GM19043 (cell line): Measurements from ENCODE around the gene NAA15.
A peak's percentile ranks its signal among the peaks of the same experiment; 100 is the strongest.
"Not testable (repeated sequence)": the region's sequence is repeated elsewhere in the genome, so short reads cannot be mapped to it uniquely, and the experiment has no call there.

Experiments used
- ATAC-seq: cut with Tn5 transposase; IDR thresholded peaks from one replicate; pipeline ENCODE4 v1.9.1; 2021; ENCODE audit warnings: low read depth; ENCODE audit not compliant: unreplicated experiment

NAA15 gene

DNA sequence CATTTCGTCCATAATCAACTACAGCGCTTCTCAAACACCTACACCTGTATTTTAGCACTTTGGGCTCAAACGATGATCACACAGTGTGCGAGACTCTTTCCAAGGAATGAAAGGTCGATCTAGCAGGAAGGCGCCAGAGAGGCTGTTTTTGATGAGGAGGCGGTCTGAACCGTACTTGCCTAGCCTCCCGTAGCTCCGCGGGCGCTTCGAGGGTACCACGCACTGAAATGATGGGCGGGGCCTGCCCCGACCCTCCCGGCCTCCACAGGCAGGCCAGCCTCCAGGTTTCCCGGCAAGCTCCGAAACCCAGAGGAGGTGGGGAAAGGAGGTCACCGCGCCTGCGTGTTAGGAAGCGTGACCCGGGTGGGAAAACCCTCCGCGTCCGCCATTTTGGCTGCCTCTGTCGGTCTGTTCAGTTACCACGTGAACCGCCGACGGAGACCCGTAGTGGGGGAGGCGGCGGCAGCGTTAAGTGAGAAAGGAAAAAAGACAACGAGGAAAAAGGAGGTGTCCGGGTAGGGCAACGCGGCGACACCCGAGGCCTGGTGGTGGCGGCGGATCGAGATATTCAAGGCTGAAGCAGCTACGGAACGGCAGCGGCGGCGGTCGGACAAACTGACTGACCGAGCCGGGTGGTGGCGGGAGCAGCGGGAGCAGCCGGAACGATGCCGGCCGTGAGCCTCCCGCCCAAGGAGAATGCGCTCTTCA lies at the start of gene NAA15:
NAA15 (plus strand) TSS at position 393 of the 708 bp plus-strand sequence; CDS start at position 666, 273 bp downstream.
- ATAC-seq: peak; percentile 80

GRCh38 chr4:139253046-139253445 lies 48.3 kb upstream of the NAA15 start:
- ATAC-seq: no peak

DNA sequence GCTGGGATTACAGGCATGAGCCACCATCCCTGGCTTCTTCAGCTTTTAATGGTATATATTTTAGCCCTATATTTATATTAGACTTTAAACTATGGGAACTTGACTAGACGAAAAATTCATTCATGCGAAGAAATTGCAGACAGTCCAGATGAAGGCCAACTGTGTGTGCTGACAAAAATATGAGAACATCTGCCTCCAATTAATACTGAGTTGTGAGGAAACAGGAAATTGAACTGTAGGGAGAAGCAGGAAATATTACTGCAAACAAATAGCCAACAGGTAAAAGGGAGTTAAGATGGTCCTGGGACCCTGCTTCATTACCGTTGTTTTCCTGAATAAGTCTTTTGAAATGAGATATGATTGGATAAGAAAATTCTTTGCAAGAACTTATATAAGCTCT lies 47.6 kb upstream of the NAA15 start:
- no peak for ATAC-seq

- ATAC-seq: not testable (repeated sequence)
Observed at GRCh38 chr4:139255581-139255980, 45.7 kb upstream of the NAA15 start.

GRCh38 chr4:139256349-139256748 lies 45.0 kb upstream of the NAA15 start:
- no peak for ATAC-seq

- no peak for ATAC-seq
Observed at GRCh38 chr4:139265654-139266053, 35.7 kb upstream of the NAA15 start.

GRCh38 chr4:139266208-139266582 lies 35.1 kb upstream of the NAA15 start:
- ATAC-seq: no peak

- ATAC-seq: peak; percentile 94
Observed at GRCh38 chr4:139266583-139267257, 34.6 kb upstream of the NAA15 start.

- ATAC-seq: no peak
Observed at GRCh38 chr4:139267301-139267700, 34.0 kb upstream of the NAA15 start.

DNA sequence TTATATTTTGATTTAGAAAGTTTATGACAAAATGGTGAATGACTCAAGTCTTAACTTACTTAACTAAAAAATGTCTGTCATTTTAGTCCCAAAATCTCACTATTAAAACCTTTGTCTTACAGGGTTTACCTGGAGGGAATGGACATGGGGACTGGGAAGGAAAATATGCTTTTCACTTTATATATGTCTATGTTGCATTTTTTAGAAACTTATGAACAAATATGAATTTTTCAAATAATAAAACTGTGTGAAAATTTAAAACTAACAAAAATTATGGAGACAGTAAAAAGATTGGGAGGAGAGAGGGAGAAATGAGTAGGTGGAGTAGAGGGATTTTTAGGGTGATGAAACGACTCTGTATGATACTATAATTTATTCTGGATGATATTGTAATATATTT lies 27.5 kb upstream of the NAA15 start:
- no peak for ATAC-seq

- ATAC-seq: no peak
Observed at GRCh38 chr4:139274790-139275189, 26.5 kb upstream of the NAA15 start.

DNA sequence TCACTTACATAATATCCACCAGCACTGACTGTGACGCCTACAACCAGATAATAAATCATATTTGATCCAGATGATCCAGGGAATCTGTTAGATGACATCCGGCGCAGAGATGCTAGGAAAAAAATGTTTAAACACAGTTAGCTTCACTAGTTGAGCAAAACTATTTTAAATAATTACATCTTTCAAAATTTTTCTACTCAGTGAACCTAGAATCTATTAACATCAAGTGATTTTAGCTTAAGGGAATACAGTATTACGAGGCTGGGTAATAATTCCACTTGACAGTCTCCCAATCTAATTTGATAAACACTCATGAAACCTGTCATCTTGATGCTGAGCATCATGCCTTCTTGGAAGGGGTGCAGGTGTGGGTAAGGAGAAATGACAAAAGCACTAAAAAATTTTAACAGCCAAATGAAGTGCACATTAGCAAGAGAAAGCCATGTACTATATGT lies 26.0 kb upstream of the NAA15 start:
- no peak for ATAC-seq

GRCh38 chr4:139278485-139278884 lies 22.8 kb upstream of the NAA15 start:
- no peak for ATAC-seq

DNA sequence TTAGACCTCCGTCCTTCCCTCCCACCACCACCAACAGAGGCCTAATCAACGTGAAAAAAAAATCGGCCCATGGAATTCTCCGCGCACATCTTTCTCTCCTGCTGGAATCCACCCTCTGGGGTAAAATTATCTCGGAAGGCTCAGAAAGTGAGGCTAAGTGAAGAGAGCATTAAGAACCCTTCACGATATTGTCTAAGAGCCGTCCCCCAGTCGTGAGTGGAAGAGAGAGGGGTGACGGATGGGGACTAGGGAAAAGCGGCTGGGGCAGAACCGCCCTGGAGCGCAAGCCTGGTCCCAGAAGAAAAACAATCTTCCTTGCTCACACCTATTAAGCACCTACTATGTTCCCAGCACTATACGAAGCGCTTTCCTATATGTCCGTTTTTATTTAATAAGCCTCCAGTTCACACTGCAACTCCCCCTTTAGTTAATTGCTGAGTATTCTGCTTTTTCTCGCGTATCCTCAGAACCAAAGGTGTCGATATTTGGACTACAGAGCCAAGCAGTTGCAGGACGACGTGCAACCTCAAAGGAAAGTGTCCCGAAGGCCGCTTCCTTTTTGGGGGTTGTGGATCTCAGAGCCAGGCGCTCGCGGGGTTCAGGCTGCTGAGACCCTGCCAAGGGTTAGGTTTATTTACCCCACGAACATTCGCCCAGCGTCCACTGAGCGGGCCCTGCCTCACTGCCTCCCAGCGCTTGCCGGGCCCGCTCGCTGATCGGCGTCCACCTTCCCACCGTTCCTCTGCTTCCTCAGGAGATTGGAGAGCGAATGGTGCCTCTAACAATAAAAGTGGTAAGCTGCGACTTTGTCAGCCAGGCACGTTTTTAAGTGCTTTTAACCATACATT lies 22.2 kb upstream of the NAA15 start:
- no peak for ATAC-seq

DNA sequence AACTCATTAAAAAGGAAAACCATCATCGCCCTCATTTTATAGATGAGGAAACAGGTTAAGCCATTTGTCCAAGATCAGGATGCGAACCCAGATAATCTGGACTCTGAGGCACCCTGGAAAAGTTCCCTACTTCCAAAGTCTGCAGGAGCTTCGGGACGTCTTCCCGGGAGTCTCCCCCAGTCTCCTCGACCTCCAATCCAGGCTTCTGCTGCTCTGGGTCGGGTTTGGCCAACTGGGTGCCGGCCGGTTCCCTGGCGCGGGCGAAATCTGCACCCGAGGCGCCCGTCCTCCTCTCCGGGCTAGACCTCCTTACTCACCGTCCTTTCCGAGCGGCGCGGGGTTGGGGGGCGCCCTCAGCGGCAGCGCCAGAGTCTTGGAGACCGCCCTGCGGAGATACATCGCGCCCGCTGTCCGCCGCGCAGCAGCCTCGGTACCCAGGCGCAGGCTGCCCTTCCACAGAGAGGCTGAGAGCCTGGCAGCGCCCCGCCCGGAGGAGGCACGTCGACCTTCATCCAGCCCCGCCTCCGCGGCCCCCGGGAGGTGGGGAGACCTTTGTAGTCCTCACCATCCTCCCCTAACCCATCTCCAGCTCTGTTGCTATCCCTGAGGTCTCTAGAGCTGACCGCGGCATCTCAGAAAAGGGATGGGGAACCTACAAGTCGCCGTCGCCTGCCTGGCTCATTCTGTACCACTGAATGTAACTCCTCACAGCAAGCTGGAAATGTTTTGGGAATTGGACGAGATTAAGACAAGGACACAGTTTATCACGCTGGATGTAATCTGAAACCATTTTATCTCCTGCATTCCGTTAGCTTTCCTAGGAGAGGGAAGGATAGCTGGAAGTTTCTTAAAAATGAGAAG lies 21.3 kb upstream of the NAA15 start, which contains the start of gene MGARP:
MGARP (minus strand) TSS at position 466 of the 861 bp plus-strand sequence; CDS start at position 399, 67 bp downstream.
- ATAC-seq: no peak

- ATAC-seq: no peak
Observed at GRCh38 chr4:139282065-139282720, 19.1 kb upstream of the NAA15 start.

GRCh38 chr4:139282721-139283075 lies 18.6 kb upstream of the NAA15 start:
- ATAC-seq: no peak

GRCh38 chr4:139286186-139286698 lies 15.1 kb upstream of the NAA15 start:
- ATAC-seq: no peak

DNA sequence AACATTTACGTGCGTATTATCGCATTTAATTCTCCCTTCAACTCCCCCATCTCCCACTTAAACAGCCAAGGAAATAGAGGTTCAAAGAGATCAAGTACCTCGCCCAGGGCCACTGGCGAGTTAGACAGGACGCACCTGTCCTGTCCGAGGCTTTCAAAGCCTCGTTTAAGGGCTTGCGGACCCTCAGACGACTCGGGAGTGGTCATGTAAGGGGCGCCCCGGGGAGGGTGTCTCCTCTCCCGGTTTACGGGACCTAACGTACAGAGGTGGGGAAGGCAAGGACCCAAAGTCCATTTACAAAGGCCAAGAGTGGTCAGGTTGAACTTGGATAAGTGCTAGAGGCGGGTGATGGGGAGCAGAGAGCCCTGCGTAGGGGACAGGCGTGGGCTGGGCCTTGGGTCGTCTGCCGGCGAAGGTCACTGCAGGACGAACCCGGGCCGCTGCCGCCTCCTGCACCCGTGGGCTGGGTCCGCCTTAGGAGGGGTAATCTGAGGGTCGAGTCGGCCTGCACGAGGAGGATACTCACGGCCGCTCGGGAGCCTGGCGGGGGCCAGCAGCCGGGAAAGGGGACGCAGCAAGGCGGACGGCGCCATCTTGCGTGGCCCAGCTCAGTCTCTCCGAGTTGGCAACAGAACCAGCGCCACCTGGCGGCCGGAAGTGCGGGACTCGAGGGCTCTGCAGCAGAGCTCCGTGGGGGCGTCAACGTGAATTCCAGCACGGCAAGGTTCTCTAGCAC lies 5.9 kb upstream of the NAA15 start:
- peak; percentile 87 for ATAC-seq
